HG03196 (cell line): ENCODE data around the gene ZNF765.
"Not testable (repeated sequence)": the region's sequence is repeated elsewhere in the genome, so short reads cannot be mapped to it uniquely, and the experiment has no call there.

Experiments
- ATAC-seq: cut with Tn5 transposase; IDR thresholded peaks from one replicate; pipeline ENCODE4 v1.9.1; 2021; ENCODE audit not compliant: unreplicated experiment

The ZNF765 gene

DNA sequence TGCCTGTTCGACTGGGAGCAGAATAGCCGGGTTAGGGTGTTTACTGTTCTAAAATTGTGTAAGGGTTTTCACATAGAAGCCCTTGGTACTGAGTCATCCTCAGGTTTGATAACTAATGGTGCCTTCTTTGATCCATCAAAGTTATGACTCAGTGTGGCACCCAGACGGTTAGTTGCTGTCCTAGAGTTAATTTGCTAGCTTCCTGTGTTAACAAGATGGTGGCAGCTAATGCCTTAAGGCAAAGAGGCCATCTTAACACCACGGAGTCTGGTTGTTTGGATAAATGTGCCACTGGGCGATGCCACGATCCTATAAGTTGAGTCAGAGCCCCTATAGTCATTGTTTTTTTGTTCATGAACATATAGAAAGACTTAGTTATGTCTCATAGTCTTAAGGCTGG is 80.5 kb downstream of the ZNF765 start:
- ATAC-seq = not testable (repeated sequence)
